T47D (cell line): ENCODE data around the gene ETDC.
"Not testable (repeated sequence)": the region's sequence is repeated elsewhere in the genome, so short reads cannot be mapped to it uniquely, and the experiment has no call there.

Source experiments
- DNase-seq, 2 experiments: peaks; one replicate each; pipeline versions ENCODE4 v3.0.0 to v3.0.0-alpha.2; 2011 to 2012; ENCODE audit warnings: low read depth in 1 of 2, low spot score in 1 of 2
- JUND ChIP-seq: IDR thresholded peaks from 2 replicates; pipeline ENCODE4 v1.6.1; 2012; ENCODE audit warnings: low read depth
- in situ Hi-C: cut with HindIII; loops from 2 replicates; pipeline ENCODE4 v1.10.0; 2016; ENCODE audit warnings: low sequenced_read_pairs, low pct_unique_long_range_greater_than_20kb

ETDC gene

GRCh38 chrX:135309430-135309923 lies at the start of gene ETDC:
Gene ETDC, plus strand, starts transcription at chrX:135309480. Its CDS starts 0 bp downstream, at chrX:135309480.
- no peak for DNase-seq
- in situ Hi-C loops, result no loop called here
- no peak for TF ChIP-seq JUND

GRCh38 chrX:135260976-135261375 lies 48.3 kb upstream of the ETDC start:
- in situ Hi-C loops, DNase-seq: not testable (repeated sequence)

GRCh38 chrX:135263376-135263775 lies 45.9 kb upstream of the ETDC start:
- in situ Hi-C loops, DNase-seq: not testable (repeated sequence)

- DNase-seq, result no peak
- in situ Hi-C loops, result no loop called here
- TF ChIP-seq JUND, result no peak
These were observed 45.1 kb upstream of the ETDC start for GRCh38 chrX:135264206-135264605.

GRCh38 chrX:135273162-135273561 lies 36.1 kb upstream of the ETDC start:
- no peak for TF ChIP-seq JUND
- in situ Hi-C loops, result no loop called here
- DNase-seq, result no peak

GRCh38 chrX:135275973-135276372 lies 33.3 kb upstream of the ETDC start:
- TF ChIP-seq JUND, result no peak
- in situ Hi-C loops, result no loop called here
- DNase-seq, result no peak

- in situ Hi-C loops, result no loop called here
- no peak for TF ChIP-seq JUND
- no peak for DNase-seq
These were observed 21.9 kb upstream of the ETDC start for GRCh38 chrX:135287266-135287823.

GRCh38 chrX:135295238-135295943 lies 13.9 kb upstream of the ETDC start:
- in situ Hi-C loops, result no loop called here
- no peak for TF ChIP-seq JUND
- no peak for DNase-seq

GRCh38 chrX:135295944-135296305 lies 13.4 kb upstream of the ETDC start:
- in situ Hi-C loops, result no loop called here
- DNase-seq, result no peak
- TF ChIP-seq JUND, result no peak

GRCh38 chrX:135302269-135302873 lies 6.9 kb upstream of the ETDC start:
- no peak for DNase-seq
- in situ Hi-C loops, result no loop called here
- no peak for TF ChIP-seq JUND

GRCh38 chrX:135304741-135305140 lies 4.5 kb upstream of the ETDC start:
- DNase-seq, result no peak
- in situ Hi-C loops, result no loop called here
- TF ChIP-seq JUND, result no peak

GRCh38 chrX:135307171-135307570 lies 2.1 kb upstream of the ETDC start:
- in situ Hi-C loops, result no loop called here
- no peak for DNase-seq
- TF ChIP-seq JUND, result no peak

GRCh38 chrX:135308345-135308855 lies 880 bp upstream of the ETDC start:
- in situ Hi-C loops, result no loop called here

More at GRCh38 chrX:135308345-135308855, 880 bp upstream of the ETDC start:
- DNase-seq, result no peak
- TF ChIP-seq JUND, result no peak
